ENCODE results near the gene TSPAN7. TPM values are rescaled to one million over a fixed set of nuclear protein-coding genes. Genes with fewer than 3 reads are reported as not detected.

Gene TSPAN7
- total RNA-seq, 1 experiment from 2014 or later: not detected

- TF ChIP-seq CTCF (conservative IDR thresholded peaks at IDR 0.05) (no peak), EZH2 (IDR thresholded peaks at IDR 0.05; ENCODE audit: low read depth) (no peak)
- BruUV-seq (replicated peaks): no TSS peak
- POLR2A ChIA-PET (ENCODE audit: unreplicated experiment): no interaction called here
- no peak overlapping the region for H2AFZ ChIP-seq
- no peaks in the 10 kb centered on the region for H3K9me3 ChIP-seq (ENCODE audit: insufficient read depth, low read depth)
- H3K27me3 ChIP-seq (ENCODE audit: insufficient read depth, low read depth): no peaks in the 10 kb centered on the region
- no peak overlapping the region for H3K4me3 ChIP-seq
- H3K4me1 ChIP-seq (replicated peaks; ENCODE audit: insufficient read depth): no peaks in the 10 kb centered on the region
- intact Hi-C loops (cut with micrococcal nuclease; ENCODE audit: unreplicated experiment): no loop called here
- H3K36me3 ChIP-seq (ENCODE audit: low read depth): no peaks in the 10 kb centered on the region
- H3K27ac ChIP-seq: no peak overlapping the region
- DNase-seq: no peak
- H4K20me1 ChIP-seq (ENCODE audit: insufficient read depth): no peaks in the 10 kb centered on the region
- no peak overlapping the region for H3K4me2 ChIP-seq
- CTCF ChIA-PET: no interaction called here
- no peaks in the 10 kb centered on the region for H3F3A ChIP-seq (ENCODE audit: insufficient read depth, low read depth)
- H3K9me2 ChIP-seq (ENCODE audit: insufficient read depth): no peaks in the 10 kb centered on the region
- no peaks in the 10 kb centered on the region for H3K79me2 ChIP-seq (ENCODE audit: low read depth)
Measured at GRCh38 chrX:38577738-38578137, 16.4 kb downstream of the TSPAN7 start.

- no TSS peak for BruUV-seq (replicated peaks)
- Histone ChIP-seq H3K27ac (no peak overlapping the region), H2AFZ (no peak overlapping the region), H3K4me3 (no peak overlapping the region), H3K9me3 (ENCODE audit: insufficient read depth, low read depth) (no peaks in the 10 kb centered on the region), H3K9me2 (ENCODE audit: insufficient read depth) (no peaks in the 10 kb centered on the region), H4K20me1 (ENCODE audit: insufficient read depth) (no peaks in the 10 kb centered on the region), H3K79me2 (ENCODE audit: low read depth) (no peaks in the 10 kb centered on the region), H3K4me2 (no peak overlapping the region), H3K27me3 (ENCODE audit: insufficient read depth, low read depth) (no peaks in the 10 kb centered on the region), H3K36me3 (ENCODE audit: low read depth) (no peaks in the 10 kb centered on the region), H3F3A (ENCODE audit: insufficient read depth, low read depth) (no peaks in the 10 kb centered on the region), H3K4me1 (replicated peaks; ENCODE audit: insufficient read depth) (no peaks in the 10 kb centered on the region)
- ChIA-PET CTCF (no interaction called here), POLR2A (ENCODE audit: unreplicated experiment) (no interaction called here)
- TF ChIP-seq CTCF (conservative IDR thresholded peaks at IDR 0.05) (no peak), EZH2 (IDR thresholded peaks at IDR 0.05; ENCODE audit: low read depth) (no peak)
- no peak for DNase-seq
- intact Hi-C loops (cut with micrococcal nuclease; ENCODE audit: unreplicated experiment): no loop called here
Measured at GRCh38 chrX:38578167-38578566, 16.8 kb downstream of the TSPAN7 start.

- H3K4me1 ChIP-seq (replicated peaks; ENCODE audit: insufficient read depth): no peaks in the 10 kb centered on the region
- H3K27me3 ChIP-seq (ENCODE audit: insufficient read depth, low read depth): no peaks in the 10 kb centered on the region
- H2AFZ ChIP-seq: no peak overlapping the region
- H3K36me3 ChIP-seq (ENCODE audit: low read depth): no peaks in the 10 kb centered on the region
- no peaks in the 10 kb centered on the region for H3K9me2 ChIP-seq (ENCODE audit: insufficient read depth)
- POLR2A ChIA-PET (ENCODE audit: unreplicated experiment): no interaction called here
- intact Hi-C loops (cut with micrococcal nuclease; ENCODE audit: unreplicated experiment): no loop called here
- BruUV-seq (replicated peaks): no TSS peak
- TF ChIP-seq CTCF (conservative IDR thresholded peaks at IDR 0.05) (no peak), EZH2 (IDR thresholded peaks at IDR 0.05; ENCODE audit: low read depth) (no peak)
- H4K20me1 ChIP-seq (ENCODE audit: insufficient read depth): no peaks in the 10 kb centered on the region
- DNase-seq: no peak
- no peaks in the 10 kb centered on the region for H3K9me3 ChIP-seq (ENCODE audit: insufficient read depth, low read depth)
- H3K27ac ChIP-seq: no peak overlapping the region
- CTCF ChIA-PET: no interaction called here
- no peaks in the 10 kb centered on the region for H3K79me2 ChIP-seq (ENCODE audit: low read depth)
- H3F3A ChIP-seq (ENCODE audit: insufficient read depth, low read depth): no peaks in the 10 kb centered on the region
- H3K4me2 ChIP-seq: no peak overlapping the region
- no peak overlapping the region for H3K4me3 ChIP-seq
Measured at GRCh38 chrX:38583181-38583580, 21.8 kb downstream of the TSPAN7 start.
